Activated CD4-positive, alpha-beta T cell treated with anti-CD3 and anti-CD28 coated beads, Interleukin-2, amount 10 ng/mL, durations not matched to agents 24 days and 14 days (primary cell): ENCODE measurements around the gene SHC4. TPM values are rescaled to one million over a fixed set of nuclear protein-coding genes. Genes with fewer than 3 reads are reported as not detected.
"Not testable (repeated sequence)": the region's sequence is repeated elsewhere in the genome, so short reads cannot be mapped to it uniquely, and the experiment has no call there.

Experiments
- DNase-seq: peaks from one replicate; pipeline ENCODE4 v3.0.0; 2022
- H3K27ac Mint-ChIP-seq: one replicate; pipeline ENCODE4 v1.8.0; 2022; ENCODE audit warnings: mild to moderate bottlenecking, mixed read lengths
- H3K27me3 Mint-ChIP-seq: one replicate; pipeline ENCODE4 v1.8.0; 2022; ENCODE audit warnings: mixed read lengths
- H3K36me3 Mint-ChIP-seq: one replicate; pipeline ENCODE4 v1.8.0; 2022; ENCODE audit warnings: low read depth, mild to moderate bottlenecking, mixed read lengths
- H3K4me1 Mint-ChIP-seq: one replicate; pipeline ENCODE4 v1.8.0; 2021; ENCODE audit warnings: mixed read lengths
- H3K4me3 Mint-ChIP-seq: one replicate; pipeline ENCODE4 v1.8.0; 2022; ENCODE audit warnings: mild to moderate bottlenecking, moderate library complexity, mixed read lengths
- H3K9me3 Mint-ChIP-seq: one replicate; pipeline ENCODE4 v1.8.0; 2021; ENCODE audit warnings: mixed read lengths
- intact Hi-C: fragments of 100-400 bp; cut with micrococcal nuclease; formaldehyde crosslinking; loops from one replicate; pipeline ENCODE4 v1.15.1; 2023
- total RNA-seq: library from RNA; stranded (reverse); gene quantifications from 2 replicates; pipeline ENCODE4 v1.2.3, GENCODE V29; 2022

Gene SHC4
- total RNA-seq, 1 donor from 2014 or later = 21.2 TPM

GRCh38 chr15:48859426-48859825 lies 104.3 kb downstream of the SHC4 start:
- Mint-ChIP-seq H3K36me3 (peaks cover 5% of the 10 kb centered on the region), H3K27me3 (peaks cover 6% of the 10 kb centered on the region), H3K4me3 (no peak overlapping the region), H3K27ac (no peak overlapping the region), H3K4me1 (peaks cover 14% of the 10 kb centered on the region), H3K9me3 (no peaks in the 10 kb centered on the region)
- intact Hi-C loops = no loop called here
- DNase-seq = no peak

GRCh38 chr15:48858401-48858800 lies 105.3 kb downstream of the SHC4 start:
- no peak overlapping the region for H3K4me3 Mint-ChIP-seq
- DNase-seq = no peak

DNA sequence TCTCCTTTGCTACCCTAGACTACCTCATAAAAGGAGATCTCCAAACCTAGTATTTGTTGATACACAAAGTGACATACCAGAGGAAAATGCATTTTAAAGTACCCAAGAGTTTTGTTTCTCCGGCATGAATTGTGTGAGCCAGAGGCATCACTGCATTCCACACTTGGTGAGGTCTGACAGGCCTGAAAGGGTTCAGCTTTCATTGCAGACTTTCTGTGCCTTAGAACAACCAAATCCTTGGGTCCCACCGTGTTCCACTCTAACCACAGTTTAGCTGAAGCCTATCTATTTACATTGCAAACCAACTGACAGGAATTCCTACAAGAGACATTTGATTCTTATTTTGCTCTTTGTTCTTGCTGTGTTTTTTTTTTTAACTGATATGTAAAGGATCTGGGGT lies 106.8 kb downstream of the SHC4 start:
- no peaks in the 10 kb centered on the region for H3K9me3 Mint-ChIP-seq
- no peak for DNase-seq
- H3K4me3 Mint-ChIP-seq = no peak overlapping the region
- peaks cover 11% of the 10 kb centered on the region for H3K27me3 Mint-ChIP-seq
- intact Hi-C loops = no loop called here
- H3K27ac Mint-ChIP-seq = no peak overlapping the region
- peaks cover 7% of the 10 kb centered on the region for H3K4me1 Mint-ChIP-seq
- peaks cover 5% of the 10 kb centered on the region for H3K36me3 Mint-ChIP-seq

More at GRCh38 chr15:48858401-48858800, 105.3 kb downstream of the SHC4 start:
- intact Hi-C loops = no loop called here
- Mint-ChIP-seq H3K9me3 (no peaks in the 10 kb centered on the region), H3K36me3 (peaks cover 5% of the 10 kb centered on the region), H3K4me1 (peaks cover 14% of the 10 kb centered on the region), H3K27ac (no peak overlapping the region), H3K27me3 (peaks cover 11% of the 10 kb centered on the region)

GRCh38 chr15:48855501-48856440 lies 107.9 kb downstream of the SHC4 start:
- Mint-ChIP-seq H3K27me3 (peaks cover 11% of the 10 kb centered on the region), H3K4me3 (no peak overlapping the region), H3K36me3 (peaks cover 5% of the 10 kb centered on the region), H3K27ac (no peak overlapping the region), H3K4me1 (peaks cover 6% of the 10 kb centered on the region), H3K9me3 (no peaks in the 10 kb centered on the region)
- DNase-seq = no peak
- intact Hi-C loops = no loop called here

GRCh38 chr15:48854434-48854833 lies 109.3 kb downstream of the SHC4 start:
- H3K9me3 Mint-ChIP-seq, H3K36me3 Mint-ChIP-seq, H3K27me3 Mint-ChIP-seq, intact Hi-C loops, H3K4me3 Mint-ChIP-seq, DNase-seq, H3K27ac Mint-ChIP-seq, H3K4me1 Mint-ChIP-seq: not testable (repeated sequence)

- peaks cover 9% of the 10 kb centered on the region for H3K27me3 Mint-ChIP-seq
- no peaks in the 10 kb centered on the region for H3K9me3 Mint-ChIP-seq
- H3K4me3 Mint-ChIP-seq = no peak overlapping the region
- peaks cover 7% of the 10 kb centered on the region for H3K36me3 Mint-ChIP-seq
- H3K4me1 Mint-ChIP-seq = no peaks in the 10 kb centered on the region
- intact Hi-C loops = no loop called here
- DNase-seq = no peak
- H3K27ac Mint-ChIP-seq = no peak overlapping the region
Observed at GRCh38 chr15:48851956-48852355, 111.8 kb downstream of the SHC4 start.

DNA sequence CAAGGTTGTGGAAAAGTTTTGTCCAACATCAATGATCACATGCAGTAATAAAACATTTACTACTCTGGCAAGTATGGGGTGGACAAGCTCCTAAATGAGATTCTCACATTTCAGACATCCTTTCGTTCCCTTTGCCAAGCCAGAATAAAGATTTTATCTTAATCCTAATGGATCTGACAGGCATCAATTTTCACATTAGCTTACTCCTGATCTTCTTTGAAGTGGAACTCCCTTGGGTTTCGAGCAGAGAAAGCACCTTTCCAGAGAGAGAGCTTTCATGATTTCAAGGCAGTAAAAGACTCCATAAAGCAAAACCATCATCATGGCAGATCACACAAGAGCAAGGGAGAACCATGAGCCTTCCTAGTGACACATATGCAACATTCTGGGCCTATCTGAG lies 113.1 kb downstream of the SHC4 start:
- Mint-ChIP-seq H3K4me3 (no peak overlapping the region), H3K4me1 (no peaks in the 10 kb centered on the region), H3K36me3 (peaks cover 7% of the 10 kb centered on the region), H3K27ac (no peak overlapping the region), H3K9me3 (no peaks in the 10 kb centered on the region), H3K27me3 (peaks cover 8% of the 10 kb centered on the region)
- DNase-seq = no peak
- intact Hi-C loops = no loop called here

DNA sequence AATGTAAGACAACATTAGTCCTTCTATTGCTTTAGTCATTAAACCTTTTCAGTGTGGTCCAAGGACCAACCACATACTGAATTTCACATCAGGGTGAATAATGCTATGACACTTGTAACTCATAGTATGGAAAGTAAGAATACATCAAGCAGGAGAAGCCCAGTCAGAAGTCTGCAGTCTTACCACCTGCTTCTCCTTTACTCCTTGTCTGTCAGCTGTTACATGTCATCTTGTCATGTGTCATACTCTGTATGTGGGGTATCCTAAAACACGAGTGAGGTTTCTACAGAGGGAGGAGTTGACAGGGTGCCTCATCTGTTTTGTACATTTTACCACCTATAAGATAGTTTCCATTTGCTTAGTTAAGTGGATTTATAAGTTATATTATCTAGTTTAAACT lies 118.6 kb downstream of the SHC4 start:
- Mint-ChIP-seq H3K36me3 (peaks cover 2% of the 10 kb centered on the region), H3K4me1 (no peaks in the 10 kb centered on the region), H3K27me3 (peaks cover 1% of the 10 kb centered on the region), H3K27ac (no peak overlapping the region), H3K4me3 (no peak overlapping the region), H3K9me3 (no peaks in the 10 kb centered on the region)
- intact Hi-C loops = no loop called here
- DNase-seq = no peak

- H3K36me3 Mint-ChIP-seq = peaks cover 6% of the 10 kb centered on the region
- H3K27ac Mint-ChIP-seq = no peak overlapping the region
- intact Hi-C loops = no loop called here
- H3K4me3 Mint-ChIP-seq = no peak overlapping the region
- H3K9me3 Mint-ChIP-seq = no peaks in the 10 kb centered on the region
- peaks cover 6% of the 10 kb centered on the region for H3K27me3 Mint-ChIP-seq
- no peak for DNase-seq
- no peaks in the 10 kb centered on the region for H3K4me1 Mint-ChIP-seq
Observed at GRCh38 chr15:48842501-48842900, 121.2 kb downstream of the SHC4 start.

- DNase-seq = no peak
- Mint-ChIP-seq H3K9me3 (peaks cover 11% of the 10 kb centered on the region), H3K36me3 (peaks cover 20% of the 10 kb centered on the region), H3K27me3 (peaks cover 6% of the 10 kb centered on the region), H3K4me1 (no peaks in the 10 kb centered on the region), H3K27ac (no peak overlapping the region), H3K4me3 (no peak overlapping the region)
- intact Hi-C loops = no loop called here
Observed at GRCh38 chr15:48834756-48835155, 129.0 kb downstream of the SHC4 start.

GRCh38 chr15:48833526-48834239 lies 130.0 kb downstream of the SHC4 start:
- Mint-ChIP-seq H3K27me3 (peaks cover 4% of the 10 kb centered on the region), H3K4me3 (no peak overlapping the region), H3K9me3 (peaks cover 11% of the 10 kb centered on the region), H3K27ac (no peak overlapping the region), H3K4me1 (no peaks in the 10 kb centered on the region), H3K36me3 (peaks cover 18% of the 10 kb centered on the region)
- no peak for DNase-seq
- intact Hi-C loops = no loop called here

GRCh38 chr15:48832648-48833047 lies 131.1 kb downstream of the SHC4 start:
- no peak for DNase-seq
- Mint-ChIP-seq H3K9me3 (peaks cover 11% of the 10 kb centered on the region), H3K36me3 (peaks cover 17% of the 10 kb centered on the region), H3K27me3 (peaks cover 3% of the 10 kb centered on the region), H3K27ac (no peak overlapping the region), H3K4me1 (no peaks in the 10 kb centered on the region), H3K4me3 (no peak overlapping the region)
- intact Hi-C loops = no loop called here

DNA sequence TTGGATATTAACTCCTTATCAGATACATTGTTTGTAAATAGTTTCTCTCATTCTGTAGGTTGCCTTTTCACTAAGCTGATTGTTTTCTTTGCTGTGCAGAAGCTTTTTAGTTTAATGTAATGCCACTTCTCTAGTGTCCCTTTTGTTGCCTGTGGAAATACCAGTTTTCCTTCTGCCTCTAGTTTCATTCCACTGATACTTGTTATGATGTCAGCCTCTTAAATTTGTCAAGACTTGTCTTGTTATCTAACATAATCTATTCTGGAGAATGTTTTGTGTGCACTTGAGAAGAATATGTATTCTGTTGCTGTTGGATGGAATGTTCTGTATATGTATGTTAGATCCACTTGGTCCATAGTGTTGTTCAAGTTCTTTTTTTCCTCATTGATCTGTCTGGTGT lies 134.8 kb downstream of the SHC4 start:
- peaks cover 13% of the 10 kb centered on the region for H3K36me3 Mint-ChIP-seq
- peaks cover 9% of the 10 kb centered on the region for H3K9me3 Mint-ChIP-seq

DNA sequence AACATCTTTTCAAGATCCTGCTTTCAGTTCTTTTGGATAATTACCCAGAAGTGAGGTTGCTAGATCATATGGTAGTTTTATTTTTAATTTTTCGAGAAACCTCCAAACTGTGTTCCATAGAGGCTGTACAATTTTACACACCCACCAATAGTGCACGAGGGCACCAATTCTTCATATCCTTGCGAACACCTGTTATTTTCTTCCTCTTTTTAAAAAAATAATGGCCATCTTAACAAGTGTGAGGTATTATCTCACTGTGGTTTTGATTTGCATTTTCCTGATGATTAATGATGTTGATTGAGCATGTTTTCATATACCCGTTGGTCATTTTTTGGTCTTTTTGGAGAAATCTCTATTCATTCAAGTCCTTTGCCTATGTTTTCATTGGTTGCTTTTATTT lies 135.2 kb downstream of the SHC4 start:
- DNase-seq = no peak
- H3K36me3 Mint-ChIP-seq = peaks cover 12% of the 10 kb centered on the region
- peaks cover 3% of the 10 kb centered on the region for H3K27me3 Mint-ChIP-seq
- intact Hi-C loops = no loop called here
- H3K9me3 Mint-ChIP-seq = peaks cover 7% of the 10 kb centered on the region
- no peak overlapping the region for H3K27ac Mint-ChIP-seq
- peaks cover 2% of the 10 kb centered on the region for H3K4me1 Mint-ChIP-seq
- H3K4me3 Mint-ChIP-seq = no peak overlapping the region

More for the DNA sequence above, 134.8 kb downstream of the SHC4 start:
- intact Hi-C loops = no loop called here
- no peak for DNase-seq
- Mint-ChIP-seq H3K27ac (no peak overlapping the region), H3K4me3 (no peak overlapping the region), H3K4me1 (peaks cover 2% of the 10 kb centered on the region), H3K27me3 (peaks cover 2% of the 10 kb centered on the region)
